HL-60/S4 treated with retinoic acid at 250 ng/mL for 4 days and 3 days (cell line): ENCODE results near the gene EFCAB10.

ENCODE experiments used
- in situ Hi-C: fragments of 300-500 bp; cut with MboI; formaldehyde crosslinking; loops from 2 replicates; pipeline ENCODE4 v1.7.0; 2022; ENCODE audit warnings: low sequenced_read_pairs

The EFCAB10 gene

GRCh38 chr7:105581066-105581811 lies at the start of gene EFCAB10:
Gene EFCAB10 (minus strand): TSS chr7:105581493. CDS start chr7:105581463, 30 bp downstream.
- in situ Hi-C loops: loop anchor here (25.0 kb wide), 1 partner anchor 669 kb away; no protein-coding TSS in a partner anchor

GRCh38 chr7:105625986-105626385 lies 44.7 kb upstream of the EFCAB10 start:
- in situ Hi-C loops: loop anchor here (25.0 kb wide), 1 partner anchor 411 kb away; no protein-coding TSS in a partner anchor

- in situ Hi-C loops: no loop called here
Measured at GRCh38 chr7:105623906-105624305, 42.6 kb upstream of the EFCAB10 start.

GRCh38 chr7:105623378-105623777 lies 42.1 kb upstream of the EFCAB10 start:
- in situ Hi-C loops: no loop called here

- in situ Hi-C loops: no loop called here
Measured at GRCh38 chr7:105622106-105622731, 40.9 kb upstream of the EFCAB10 start.

GRCh38 chr7:105621617-105622016 lies 40.3 kb upstream of the EFCAB10 start:
- in situ Hi-C loops: no loop called here

GRCh38 chr7:105621176-105621575 lies 39.9 kb upstream of the EFCAB10 start:
- in situ Hi-C loops: no loop called here

GRCh38 chr7:105619590-105619989 lies 38.3 kb upstream of the EFCAB10 start:
- in situ Hi-C loops: no loop called here

GRCh38 chr7:105618016-105618296 lies 36.7 kb upstream of the EFCAB10 start:
- in situ Hi-C loops: no loop called here

GRCh38 chr7:105617280-105618015 lies 36.2 kb upstream of the EFCAB10 start:
- in situ Hi-C loops: no loop called here

- in situ Hi-C loops: no loop called here
Measured at GRCh38 chr7:105614341-105614840, 33.1 kb upstream of the EFCAB10 start.

- in situ Hi-C loops: no loop called here
Measured at GRCh38 chr7:105613611-105614330, 32.5 kb upstream of the EFCAB10 start.

- in situ Hi-C loops: no loop called here
Measured at GRCh38 chr7:105612806-105613205, 31.5 kb upstream of the EFCAB10 start.

- in situ Hi-C loops: no loop called here
Measured at GRCh38 chr7:105611856-105612775, 30.8 kb upstream of the EFCAB10 start.

- in situ Hi-C loops: no loop called here
Measured at GRCh38 chr7:105610165-105610930, 29.1 kb upstream of the EFCAB10 start.

GRCh38 chr7:105602325-105603305 lies 21.3 kb upstream of the EFCAB10 start:
- in situ Hi-C loops: no loop called here

GRCh38 chr7:105600720-105601550 lies 19.6 kb upstream of the EFCAB10 start:
- in situ Hi-C loops: no loop called here
